HG03460 (cell line): ENCODE measurements around the gene ETS2.

Experiments
- ATAC-seq: cut with Tn5 transposase; IDR thresholded peaks from one replicate; pipeline ENCODE4 v1.9.1; 2021; ENCODE audit not compliant: unreplicated experiment

The ETS2 gene

DNA sequence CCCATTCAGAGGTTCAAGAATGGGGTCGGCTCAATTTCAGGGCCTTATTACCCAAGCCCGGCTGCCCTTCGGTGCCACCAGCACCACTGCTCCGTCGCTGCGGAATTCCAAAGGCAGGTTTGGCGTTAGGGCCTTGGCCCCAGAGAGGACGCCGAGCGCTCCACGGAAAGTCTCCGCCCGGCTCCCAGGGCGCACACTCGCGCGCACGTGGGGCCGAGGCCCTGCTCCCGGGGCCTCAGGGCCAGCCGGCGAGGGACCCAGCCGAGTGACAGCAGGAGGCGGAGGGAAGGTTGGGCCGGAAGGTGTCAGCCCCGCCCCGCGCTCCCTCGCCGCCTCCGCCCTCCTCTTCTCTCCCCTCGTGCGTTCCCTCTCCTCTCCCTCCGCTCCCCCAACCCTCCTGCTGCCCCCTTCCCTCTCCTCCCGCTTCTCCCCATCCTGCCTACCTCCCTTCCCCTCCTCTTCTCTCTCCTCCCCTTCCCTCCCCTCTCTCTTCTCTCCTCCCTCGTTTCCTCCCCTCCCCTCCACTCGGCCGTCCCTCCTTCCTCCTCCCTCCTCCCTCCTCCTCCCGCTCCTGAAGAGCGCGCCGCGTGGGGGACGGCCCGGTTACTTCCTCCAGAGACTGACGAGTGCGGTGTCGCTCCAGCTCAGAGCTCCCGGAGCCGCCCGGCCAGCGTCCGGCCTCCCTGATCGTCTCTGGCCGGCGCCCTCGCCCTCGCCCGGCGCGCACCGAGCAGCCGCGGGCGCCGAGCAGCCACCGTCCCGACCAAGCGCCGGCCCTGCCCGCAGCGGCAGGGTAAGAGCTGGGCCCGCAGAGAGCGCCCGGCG lies at the start of gene ETS2:
Gene ETS2, plus strand, starts transcription at position 602 of the 825 bp plus-strand sequence. CDS start 4,106 bp downstream, outside the sequence.
- ATAC-seq, result peak; percentile 65

DNA sequence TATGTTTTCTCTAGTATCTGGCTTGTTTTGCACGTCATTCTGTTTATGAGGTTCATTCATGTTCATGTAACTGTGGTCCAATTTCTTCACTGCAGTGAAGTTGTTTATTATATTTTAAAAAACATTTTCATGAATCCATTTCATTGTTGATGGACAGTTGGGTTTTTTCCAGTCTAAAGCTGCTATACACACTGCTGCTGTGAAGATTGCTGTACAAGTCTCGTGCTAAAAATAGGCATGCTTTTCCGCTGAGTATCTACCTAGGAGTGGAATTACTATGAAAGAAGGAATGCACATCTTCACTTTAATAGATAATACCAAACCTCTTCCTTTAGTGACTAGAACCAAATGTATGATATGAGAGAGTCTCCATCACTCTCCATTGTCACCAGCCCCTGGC lies 49.0 kb upstream of the ETS2 start:
- ATAC-seq, result no peak

DNA sequence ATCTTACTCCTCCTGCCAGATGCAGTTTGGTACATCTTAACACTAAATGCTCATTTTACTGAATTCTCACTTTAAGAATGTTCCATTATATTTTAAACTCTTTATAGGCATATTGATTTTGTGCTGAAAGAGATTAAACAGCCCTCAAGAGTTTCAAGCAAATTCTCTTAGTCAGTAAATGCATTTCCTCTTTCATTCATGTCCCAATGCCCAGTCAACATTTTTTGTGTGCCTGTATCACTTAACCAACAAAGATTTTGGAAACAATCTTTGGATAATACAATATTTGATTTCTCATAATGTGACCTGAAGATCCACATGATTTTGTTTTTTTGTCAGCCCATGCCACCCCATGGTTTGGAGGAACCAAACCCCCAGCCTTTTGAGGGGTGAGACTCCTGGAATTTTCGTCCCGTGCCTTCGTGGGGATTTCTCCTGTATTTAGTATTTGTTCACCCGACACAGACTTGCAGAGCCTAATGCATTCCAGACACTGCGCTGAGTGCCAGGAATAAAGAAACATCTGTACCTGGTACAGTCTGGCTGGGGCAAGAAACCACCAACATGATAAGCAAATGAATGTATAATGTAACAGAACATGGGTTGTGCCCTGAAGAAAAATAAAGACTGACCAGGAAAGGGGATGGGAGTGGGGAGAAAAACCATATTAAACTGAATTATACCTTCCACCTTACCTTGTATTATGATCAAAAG lies 47.1 kb upstream of the ETS2 start:
- ATAC-seq, result no peak

DNA sequence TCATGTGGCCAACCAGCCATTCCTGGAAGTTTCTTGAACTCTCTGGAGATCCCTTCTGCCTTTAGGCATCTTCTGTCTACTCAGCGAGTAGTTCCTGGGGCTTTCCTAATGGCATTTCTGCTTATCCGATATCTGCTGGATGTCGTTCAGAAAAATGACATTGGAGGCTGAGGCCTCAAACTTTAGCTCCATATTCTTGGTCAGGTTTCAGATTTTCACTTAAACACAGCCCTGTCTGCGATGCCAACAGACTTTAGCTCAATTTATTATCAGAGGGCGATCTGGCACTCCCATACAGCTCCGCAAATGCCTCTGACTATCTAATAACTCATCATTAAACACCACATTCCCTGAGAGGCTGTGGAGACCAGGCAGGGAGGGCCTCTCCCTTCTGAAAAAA lies 46.3 kb upstream of the ETS2 start:
- ATAC-seq, result no peak

DNA sequence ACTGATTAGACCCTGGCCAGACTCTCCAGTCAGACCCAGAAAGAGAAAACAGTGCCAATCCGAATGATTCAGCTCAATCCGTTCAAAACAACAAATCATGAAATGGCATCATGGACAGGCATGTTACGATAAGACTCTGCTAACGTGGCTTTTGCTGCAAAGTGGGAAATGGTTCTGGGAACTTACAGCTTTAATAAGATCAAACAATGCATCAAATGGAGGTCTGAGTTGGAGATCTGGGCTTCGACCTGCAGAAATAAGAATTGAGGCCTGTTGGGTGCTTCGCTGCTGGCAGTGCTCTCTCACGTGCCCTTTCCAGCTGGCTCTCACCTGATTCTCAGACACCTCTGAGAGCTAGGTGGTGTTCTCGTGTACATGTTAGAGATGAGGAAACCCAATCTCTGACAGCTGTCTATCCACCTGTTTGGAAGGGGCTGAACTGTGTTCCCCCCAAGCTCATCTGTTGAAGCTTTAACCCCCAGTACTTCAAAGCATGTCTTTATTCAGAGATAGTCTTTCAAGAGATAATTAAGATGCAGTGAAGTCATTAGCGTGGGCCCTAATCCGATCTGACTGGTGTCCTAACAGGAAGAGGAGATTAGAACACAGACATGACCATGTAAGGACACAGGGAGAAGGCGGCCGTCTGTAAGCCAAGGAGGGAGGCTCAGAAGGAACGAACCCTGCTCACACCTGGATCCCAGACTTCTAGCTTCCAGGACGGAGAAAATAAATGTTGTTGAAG lies 45.5 kb upstream of the ETS2 start:
- no peak for ATAC-seq

DNA sequence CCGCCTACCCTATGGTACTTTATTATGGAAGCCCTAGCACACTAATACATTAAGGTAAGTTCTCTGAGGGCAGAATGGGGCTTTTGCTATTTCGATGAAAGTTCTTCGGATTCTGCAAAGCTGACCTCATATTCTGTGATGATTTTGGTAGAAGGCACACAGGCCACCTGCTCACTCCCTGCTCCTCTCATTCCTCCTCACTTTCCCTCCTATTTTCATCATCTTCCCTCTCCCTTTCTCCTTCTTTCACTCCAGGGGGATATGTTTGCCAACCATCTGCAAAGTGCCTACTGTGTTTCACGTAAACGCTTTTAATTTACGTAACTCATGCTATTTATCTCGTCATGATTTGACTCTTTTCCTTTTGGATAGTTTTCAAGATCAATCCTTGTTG lies 45.0 kb upstream of the ETS2 start:
- no peak for ATAC-seq

DNA sequence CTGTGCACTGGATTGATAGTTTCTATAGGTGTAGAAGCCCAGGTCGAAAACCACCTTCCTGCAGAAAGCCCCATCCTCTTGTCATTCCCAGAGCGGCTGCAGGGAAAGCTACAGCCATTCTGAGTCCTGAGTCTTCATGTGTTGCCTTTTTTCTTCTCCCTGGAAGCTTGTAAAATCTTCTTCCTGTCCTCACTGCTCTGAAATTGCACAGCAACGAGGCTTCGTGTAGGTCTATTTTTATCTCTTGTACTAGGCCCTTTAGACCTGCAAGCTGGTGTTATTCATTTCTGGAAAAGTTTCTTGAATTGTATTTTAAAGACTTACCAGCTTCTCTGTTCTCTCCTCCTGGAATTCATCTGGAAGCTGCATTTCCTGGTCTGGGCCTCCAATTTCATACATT lies 44.2 kb upstream of the ETS2 start:
- ATAC-seq, result no peak

DNA sequence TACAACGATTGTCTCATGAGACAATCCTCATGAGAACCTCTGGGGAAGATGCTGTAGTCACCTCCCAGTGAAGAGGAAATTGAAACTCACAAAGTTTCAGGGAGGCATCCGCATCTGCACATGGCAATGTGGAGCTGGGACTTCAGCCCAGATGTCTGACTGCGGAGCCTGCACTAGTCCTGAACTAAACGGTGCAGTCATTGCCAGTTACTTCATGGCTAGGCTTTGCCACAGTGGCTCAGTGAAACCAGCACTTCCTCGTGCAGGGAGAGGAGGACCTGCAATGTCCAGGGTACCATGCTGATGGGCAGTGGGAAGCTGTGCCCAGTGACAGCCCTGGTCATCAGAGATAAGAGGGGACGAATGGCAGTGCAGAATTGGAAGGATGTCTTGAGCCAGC lies 40.7 kb upstream of the ETS2 start:
- no peak for ATAC-seq

DNA sequence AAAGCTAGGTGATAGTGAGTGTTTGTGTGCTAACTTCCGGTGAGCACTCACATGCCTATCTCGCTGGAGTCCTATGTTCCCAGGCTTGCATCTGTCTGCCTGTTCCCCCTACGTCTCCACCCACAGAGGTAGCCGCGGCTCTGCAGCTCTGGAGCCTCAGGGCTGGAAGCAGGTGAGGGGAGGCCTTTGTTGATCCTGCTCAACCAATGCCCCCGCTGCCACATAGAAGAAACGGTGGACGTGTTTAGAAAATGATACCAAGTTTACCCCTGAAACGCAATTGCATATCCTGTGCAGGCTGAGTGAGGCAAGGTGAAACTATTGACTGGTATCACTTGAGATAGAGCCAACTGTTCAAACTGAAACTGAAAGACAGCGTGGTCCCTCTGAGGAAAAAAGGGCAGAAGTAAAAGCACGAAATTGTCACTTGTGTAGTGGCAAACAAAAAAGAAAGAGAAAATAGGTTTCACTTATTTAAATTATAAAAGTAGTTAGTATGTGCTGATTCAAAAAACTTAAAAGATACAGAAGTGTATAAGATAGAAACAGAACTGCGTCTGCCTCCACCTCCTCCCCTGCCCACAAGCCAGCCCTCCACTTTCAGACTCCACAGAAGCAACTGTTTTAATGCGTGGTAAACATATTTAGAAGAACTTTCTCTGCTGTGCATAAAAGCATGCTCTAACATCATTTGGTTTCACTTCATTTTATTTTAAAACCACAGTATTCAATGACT lies 38.6 kb upstream of the ETS2 start:
- ATAC-seq, result peak; percentile 95

DNA sequence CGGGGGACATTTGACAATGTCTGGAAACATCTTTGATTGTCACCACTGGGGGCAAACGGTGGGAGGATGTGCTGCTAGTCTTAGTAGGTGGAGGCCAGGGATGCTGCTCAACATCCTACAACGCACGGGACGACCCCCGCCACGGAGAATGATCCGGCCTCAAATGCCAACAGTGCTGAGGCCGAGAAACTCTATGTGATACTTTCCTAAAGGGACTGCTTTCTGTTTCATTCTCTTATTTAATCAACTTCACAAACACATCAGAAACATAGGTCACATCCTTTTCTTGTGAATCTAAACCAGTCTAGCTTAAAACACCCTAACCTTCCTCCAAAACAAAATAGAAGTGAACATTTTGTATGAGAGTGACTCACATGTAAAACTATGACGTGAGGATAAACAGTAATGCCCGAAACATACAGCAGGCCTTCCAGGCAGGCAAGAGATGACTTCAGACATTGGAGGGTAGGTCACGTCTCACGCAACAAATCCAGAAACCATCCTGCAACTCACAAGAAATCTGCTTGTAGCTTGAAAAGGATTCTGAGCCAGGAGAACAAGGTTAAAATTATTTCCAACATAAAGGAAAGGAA lies 37.2 kb upstream of the ETS2 start:
- no peak for ATAC-seq

DNA sequence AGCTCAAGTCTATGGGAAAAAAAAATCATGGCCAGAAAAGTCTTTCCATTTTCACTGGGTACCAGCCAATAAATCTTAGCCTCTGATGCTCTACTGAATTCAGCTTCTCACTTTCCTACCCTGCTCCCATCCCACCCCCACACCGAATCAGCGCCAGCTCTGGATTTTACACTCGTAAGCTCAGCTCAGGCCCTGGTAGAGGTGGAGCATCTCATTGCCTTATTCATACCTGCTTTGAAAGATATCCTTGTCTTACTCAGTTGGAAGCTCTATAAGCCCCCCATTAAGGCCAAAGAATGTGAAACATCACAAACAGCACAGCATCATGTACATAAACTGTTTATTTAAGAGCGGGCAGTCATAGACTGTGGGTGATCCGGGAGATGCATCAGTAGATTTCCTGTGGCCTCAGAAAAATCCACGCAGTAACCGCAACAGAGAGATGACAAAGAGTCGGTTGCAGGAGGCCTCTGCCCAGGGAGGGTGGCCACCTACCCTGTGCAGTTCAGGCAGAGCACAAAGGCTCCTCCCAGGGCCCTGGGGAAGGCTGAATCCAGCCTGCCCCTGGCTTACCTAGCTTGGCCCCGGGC lies 36.4 kb upstream of the ETS2 start:
- ATAC-seq, result no peak

DNA sequence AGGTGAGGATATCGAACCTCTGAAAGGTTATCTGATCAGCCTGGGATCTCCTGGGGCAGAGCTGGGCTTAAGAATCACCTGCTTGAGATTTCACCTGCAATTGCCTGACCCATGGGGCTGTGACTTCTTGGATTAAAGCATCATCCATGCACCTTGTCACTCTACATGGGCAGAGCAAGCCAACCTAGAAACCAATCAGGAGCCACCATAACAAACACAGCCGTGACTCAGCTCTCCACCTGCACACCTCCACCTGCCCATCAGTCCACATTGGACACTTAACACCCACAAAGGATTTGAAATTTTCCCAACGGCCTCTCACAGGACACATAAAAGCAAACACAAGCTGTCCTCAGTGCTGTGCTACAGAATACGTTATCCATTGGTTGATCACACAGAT lies 35.1 kb upstream of the ETS2 start:
- no peak for ATAC-seq

DNA sequence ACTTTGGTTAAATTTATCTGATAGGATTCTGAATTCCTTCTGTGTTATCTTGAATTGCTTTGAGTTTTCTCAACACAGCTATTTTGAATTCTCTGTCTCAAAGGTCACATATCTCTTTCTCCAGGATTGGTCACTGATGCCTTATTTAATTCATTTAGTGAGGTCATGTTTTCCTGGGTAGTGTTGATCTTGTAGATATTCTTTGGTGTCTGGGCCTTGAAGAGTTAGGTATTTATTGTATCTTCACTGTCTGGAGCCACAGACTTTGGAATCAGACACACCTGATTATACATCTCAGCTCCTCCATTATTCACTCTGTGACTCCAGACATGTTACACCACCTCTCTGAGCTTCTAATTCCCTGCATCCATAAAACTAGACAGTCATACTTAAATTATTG lies 34.2 kb upstream of the ETS2 start:
- ATAC-seq, result no peak

DNA sequence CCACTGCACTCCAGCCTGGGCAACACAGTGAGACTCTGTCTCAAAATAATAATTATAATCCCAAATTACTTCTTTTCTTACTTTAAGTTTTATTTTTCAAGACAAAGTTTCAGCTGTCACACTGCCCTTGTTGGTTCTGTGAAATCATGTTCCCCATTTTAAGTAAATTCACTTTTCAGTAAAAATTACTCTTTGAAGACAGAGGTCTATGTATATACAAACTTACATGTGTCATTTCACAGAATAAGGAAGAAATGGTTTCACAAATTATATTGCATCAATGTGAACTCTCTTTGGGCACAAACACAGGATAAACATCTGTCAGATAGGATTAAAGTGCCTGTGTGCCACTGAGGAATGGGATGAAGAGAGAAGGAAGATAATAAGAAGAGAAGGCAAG lies 33.1 kb upstream of the ETS2 start:
- no peak for ATAC-seq

DNA sequence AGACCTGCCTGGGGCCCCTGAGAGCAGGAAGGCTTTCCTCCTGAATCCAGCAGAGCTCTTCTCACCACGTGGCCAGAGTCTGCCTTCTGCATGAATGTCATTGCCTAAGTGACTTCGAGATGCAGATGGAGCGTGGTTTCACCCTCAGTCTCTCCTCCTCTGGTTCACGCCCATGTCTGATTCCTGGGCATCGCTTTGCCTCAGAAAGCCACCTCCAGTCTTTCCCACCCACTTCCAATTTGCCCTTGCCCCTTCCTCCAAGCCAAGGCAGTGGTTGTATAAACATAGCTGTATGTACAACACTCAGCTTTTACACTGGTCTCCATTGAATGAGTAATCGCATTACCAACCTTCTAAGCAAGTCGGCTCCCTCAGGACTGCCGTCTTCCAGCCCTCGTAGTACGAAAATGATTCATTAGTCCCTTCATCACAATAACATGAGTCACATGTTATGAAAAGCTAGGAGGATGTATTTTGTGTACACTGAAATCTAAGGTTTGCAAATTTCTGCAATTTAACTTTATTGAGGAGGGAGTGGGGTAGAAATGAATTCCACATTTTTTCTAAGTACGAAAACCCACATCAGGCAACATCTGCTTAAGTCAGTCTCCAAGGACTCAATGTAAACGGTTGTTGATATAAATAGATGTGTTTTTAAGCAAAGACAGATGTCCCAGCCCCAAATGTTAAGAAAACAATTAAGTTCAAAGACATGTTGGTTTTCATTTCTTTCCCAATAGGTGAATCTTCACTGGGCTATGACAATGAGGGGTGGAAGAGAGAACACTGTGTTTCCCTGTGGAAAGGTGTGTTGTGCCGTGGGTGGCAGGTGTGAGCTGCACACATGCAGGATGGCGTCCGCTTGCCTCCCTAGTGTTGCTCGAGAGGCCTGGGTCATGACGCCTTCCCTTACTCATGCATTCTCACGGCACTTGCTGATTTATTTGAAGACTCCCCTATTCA lies 32.3 kb upstream of the ETS2 start:
- no peak for ATAC-seq

DNA sequence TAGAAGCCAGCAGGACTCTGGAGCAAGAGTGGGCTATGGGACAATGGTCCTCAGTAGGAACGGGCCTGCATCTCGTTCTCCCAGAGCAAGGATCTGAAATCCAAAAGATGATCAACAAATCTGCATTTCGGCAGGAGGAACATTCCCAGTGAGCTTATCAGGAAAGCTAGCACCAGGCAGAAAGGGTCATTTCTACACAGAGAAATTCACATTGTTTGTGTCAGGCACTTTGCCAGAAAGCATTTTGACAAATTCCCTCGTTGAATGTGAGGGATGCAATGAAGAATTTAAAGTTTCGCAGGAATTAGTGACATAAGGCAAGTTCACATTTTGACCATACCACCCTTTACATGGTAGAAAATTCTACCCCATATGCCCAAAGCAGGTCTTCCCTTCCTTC lies 31.6 kb upstream of the ETS2 start:
- no peak for ATAC-seq

DNA sequence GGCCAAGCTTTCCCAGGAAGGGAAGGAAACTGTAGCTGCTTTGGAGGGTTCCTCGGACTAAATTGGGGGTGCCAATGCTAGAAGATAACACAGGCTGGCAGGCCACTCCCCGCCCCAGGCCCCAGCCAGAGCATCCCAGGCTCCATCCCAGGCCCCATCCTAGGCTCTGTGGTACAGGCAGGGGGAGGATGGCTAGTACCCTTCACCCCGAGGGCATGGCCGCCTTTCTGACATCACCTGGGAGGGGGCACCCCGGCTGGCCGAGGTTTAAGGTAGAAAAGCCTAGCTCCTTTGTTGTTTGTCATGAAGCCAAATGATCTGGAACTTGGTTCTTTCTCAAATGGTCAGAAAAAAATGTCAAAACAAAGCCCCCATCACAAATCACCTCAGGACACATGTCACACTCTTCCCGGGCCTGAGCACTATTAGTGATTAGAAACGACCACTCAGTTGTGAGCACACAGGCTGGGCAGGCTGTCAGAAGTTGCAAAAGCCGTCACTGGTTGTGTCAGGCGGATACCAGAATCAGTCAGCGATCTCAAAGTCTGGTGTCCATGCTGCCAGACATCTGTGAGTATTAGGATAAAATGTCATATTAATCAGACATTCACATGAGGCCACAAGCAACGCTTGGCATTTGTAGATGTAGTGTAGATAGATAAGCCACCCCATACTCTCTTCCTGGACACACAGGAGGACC lies 31.0 kb upstream of the ETS2 start:
- no peak for ATAC-seq

DNA sequence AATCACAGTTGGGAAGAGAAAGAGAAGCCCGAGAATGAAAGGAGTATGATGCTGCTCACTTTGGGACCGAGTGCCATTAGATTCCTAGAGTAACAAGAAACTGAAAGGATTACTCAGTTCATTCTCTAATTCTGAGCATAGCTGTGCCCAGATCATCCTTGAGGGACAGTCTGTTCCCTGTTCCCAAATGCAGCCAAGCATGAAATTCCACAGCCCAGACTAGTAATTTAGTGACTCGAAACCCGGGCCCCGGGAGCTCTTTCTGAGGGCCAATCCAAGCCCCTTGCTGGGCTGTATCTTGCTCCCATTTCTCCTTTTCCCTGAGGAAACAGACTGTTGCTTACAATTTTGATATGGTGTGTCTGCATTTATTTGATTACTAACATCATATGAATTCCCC lies 30.0 kb upstream of the ETS2 start:
- no peak for ATAC-seq

DNA sequence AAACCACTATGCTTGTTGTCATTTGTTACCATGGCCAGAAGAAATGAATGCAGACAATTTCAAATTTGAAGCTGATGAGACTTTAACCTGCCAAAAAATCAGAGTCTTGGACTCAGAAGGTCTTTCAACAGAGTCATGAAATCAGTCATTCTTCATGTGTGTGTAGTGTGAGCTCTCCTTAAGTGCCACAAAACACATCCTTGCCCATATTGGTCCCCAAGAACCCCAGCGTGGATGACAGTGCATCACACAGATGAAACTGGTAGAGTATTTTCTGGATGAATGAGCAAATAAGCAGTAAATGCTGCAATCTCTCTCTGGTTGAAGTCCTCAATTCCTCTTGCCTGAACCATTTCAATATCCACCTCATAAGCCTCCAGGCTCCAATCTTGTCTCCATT lies 28.7 kb upstream of the ETS2 start:
- ATAC-seq, result no peak
